Measurements from ENCODE around the gene ARID5B.

ARID5B gene

GRCh38 chr10:62057359-62057758, 155.9 kb downstream of the ARID5B start:
- TF ChIP-seq GATA2 (IDR thresholded peaks at IDR 0.05; ENCODE audit: low read depth, low read length) (no peak), GATA3 (IDR thresholded peaks at IDR 0.05; ENCODE audit: low read depth, low read length) (no peak)

GRCh38 chr10:62057850-62058249, 156.4 kb downstream of the ARID5B start:
- no peak for TF ChIP-seq GATA3 (IDR thresholded peaks at IDR 0.05; ENCODE audit: low read depth, low read length)
- no peak for TF ChIP-seq GATA2 (IDR thresholded peaks at IDR 0.05; ENCODE audit: low read depth, low read length)

GRCh38 chr10:62058476-62058875, 157.0 kb downstream of the ARID5B start:
- TF ChIP-seq GATA3 (IDR thresholded peaks at IDR 0.05; ENCODE audit: low read depth, low read length) (no peak; the same call in 1 of the 2 replicates), GATA2 (IDR thresholded peaks at IDR 0.05; ENCODE audit: low read depth, low read length) (no peak)

GRCh38 chr10:62058896-62059216, 157.4 kb downstream of the ARID5B start:
- no peak for TF ChIP-seq GATA3 (IDR thresholded peaks at IDR 0.05; ENCODE audit: low read depth, low read length)
- TF ChIP-seq GATA2 (IDR thresholded peaks at IDR 0.05; ENCODE audit: low read depth, low read length): no peak

GRCh38 chr10:62059217-62059920, 157.9 kb downstream of the ARID5B start:
- no peak for TF ChIP-seq GATA2 (IDR thresholded peaks at IDR 0.05; ENCODE audit: low read depth, low read length)
- TF ChIP-seq GATA3 (IDR thresholded peaks at IDR 0.05; ENCODE audit: low read depth, low read length): no peak

GRCh38 chr10:62062028-62062427, 160.5 kb downstream of the ARID5B start:
- TF ChIP-seq GATA2 (IDR thresholded peaks at IDR 0.05; ENCODE audit: low read depth, low read length) (no peak), GATA3 (IDR thresholded peaks at IDR 0.05; ENCODE audit: low read depth, low read length) (no peak)

GRCh38 chr10:62062752-62063512, 161.4 kb downstream of the ARID5B start:
- TF ChIP-seq GATA3 (IDR thresholded peaks at IDR 0.05; ENCODE audit: low read depth, low read length) (no peak), GATA2 (IDR thresholded peaks at IDR 0.05; ENCODE audit: low read depth, low read length) (no peak)

- TF ChIP-seq GATA2 (IDR thresholded peaks at IDR 0.05; ENCODE audit: low read depth, low read length) (no peak), GATA3 (IDR thresholded peaks at IDR 0.05; ENCODE audit: low read depth, low read length) (no peak)
Measured at GRCh38 chr10:62063795-62064472, 162.4 kb downstream of the ARID5B start.

GRCh38 chr10:62067560-62067959, 166.1 kb downstream of the ARID5B start:
- TF ChIP-seq GATA2 (IDR thresholded peaks at IDR 0.05; ENCODE audit: low read depth, low read length): no peak
- TF ChIP-seq GATA3 (IDR thresholded peaks at IDR 0.05; ENCODE audit: low read depth, low read length): no peak

- no peak for TF ChIP-seq GATA3 (IDR thresholded peaks at IDR 0.05; ENCODE audit: low read depth, low read length)
- no peak for TF ChIP-seq GATA2 (IDR thresholded peaks at IDR 0.05; ENCODE audit: low read depth, low read length)
Measured at GRCh38 chr10:62068464-62068863, 167.0 kb downstream of the ARID5B start.

- TF ChIP-seq GATA3 (IDR thresholded peaks at IDR 0.05; ENCODE audit: low read depth, low read length): no peak
- no peak for TF ChIP-seq GATA2 (IDR thresholded peaks at IDR 0.05; ENCODE audit: low read depth, low read length)
Measured at GRCh38 chr10:62069452-62070178, 168.1 kb downstream of the ARID5B start.

GRCh38 chr10:62071846-62072281, 170.4 kb downstream of the ARID5B start:
- TF ChIP-seq GATA3 (IDR thresholded peaks at IDR 0.05; ENCODE audit: low read depth, low read length): no peak
- TF ChIP-seq GATA2 (IDR thresholded peaks at IDR 0.05; ENCODE audit: low read depth, low read length): no peak

GRCh38 chr10:62072901-62073300, 171.4 kb downstream of the ARID5B start:
- TF ChIP-seq GATA3 (IDR thresholded peaks at IDR 0.05; ENCODE audit: low read depth, low read length) (no peak), GATA2 (IDR thresholded peaks at IDR 0.05; ENCODE audit: low read depth, low read length) (no peak)

- TF ChIP-seq GATA2 (IDR thresholded peaks at IDR 0.05; ENCODE audit: low read depth, low read length) (no peak), GATA3 (IDR thresholded peaks at IDR 0.05; ENCODE audit: low read depth, low read length) (no peak)
Measured at GRCh38 chr10:62073429-62073828, 171.9 kb downstream of the ARID5B start.
